ENCODE measurements around the gene C9orf152. TPM values are rescaled to one million over a fixed set of nuclear protein-coding genes. Genes with fewer than 3 reads are reported as not detected.

Gene C9orf152
- total and polyA plus RNA-seq, 2 of the 13 experiments (the other 11 are each of a cell fraction or from before 2014, with no cell fraction given) = 0.24 to 0.48 TPM

- TF ChIP-seq ZNF646 (CRISPR knock-in tag; IDR thresholded peaks at IDR 0.05) (no peak), ZFP36L1 (CRISPR knock-in tag; IDR thresholded peaks at IDR 0.05) (0 out of 2 replicates have a peak, but pooled peaks have one; percentile 66), GZF1 (CRISPR knock-in tag; IDR thresholded peaks at IDR 0.05) (no peak), EHMT2 (IDR thresholded peaks at IDR 0.05; ENCODE audit: borderline replicate concordance, low read depth, low read length) (no peak), BHLHE40 (IDR thresholded peaks at IDR 0.05; ENCODE audit: low read length) (peak; percentile 77), MAX (IDR thresholded peaks at IDR 0.05) (peak; percentile 62), ZNF331 (CRISPR knock-in tag; IDR thresholded peaks at IDR 0.05) (peak; percentile 59; the same call in 1 of the 2 replicates), HNF1A (IDR thresholded peaks at IDR 0.05; ENCODE audit: low read depth) (peak; percentile 34; the same call in 1 of the 2 replicates), HNF1A (CRISPR knock-in tag; IDR thresholded peaks at IDR 0.05; ENCODE audit: borderline replicate concordance) (no peak), ZNF761 (CRISPR knock-in tag; conservative IDR thresholded peaks at IDR 0.05) (0 out of 2 replicates have a peak, but pooled peaks have one; percentile 39), ZNF260 (CRISPR knock-in tag; IDR thresholded peaks at IDR 0.05; ENCODE audit: borderline replicate concordance, low read depth) (no peak), ZFP82 (CRISPR knock-in tag; IDR thresholded peaks at IDR 0.05; ENCODE audit: borderline replicate concordance) (no peak), KLF13 (CRISPR knock-in tag; IDR thresholded peaks at IDR 0.05) (no peak), ATF2 (CRISPR knock-in tag; IDR thresholded peaks at IDR 0.05) (no peak), KLF9 (CRISPR knock-in tag; IDR thresholded peaks at IDR 0.05; ENCODE audit: low read depth) (no peak)
Measured at GRCh38 chr9:110213413-110214044, 5.6 kb upstream of the C9orf152 start (continued).

All from HepG2 (cell line).